ENCODE results near the gene STC2. TPM values are rescaled to one million over a fixed set of nuclear protein-coding genes. Genes with fewer than 3 reads are reported as not detected.

The STC2 gene
- total RNA-seq, 1 donor from 2014 or later, result 2.6 TPM

GRCh38 chr5:173352366-173353349 is 24.4 kb upstream of the STC2 start:
- Mint-ChIP-seq H3K4me3 (no peak overlapping the region), H3K27me3 (ENCODE audit: low read depth) (peaks cover 5% of the 10 kb centered on the region), H3K36me3 (ENCODE audit: low read depth) (no peaks in the 10 kb centered on the region), H3K27ac (ENCODE audit: unreplicated experiment) (no peak overlapping the region), H3K9me3 (peaks cover 5% of the 10 kb centered on the region), H3K4me1 (no peaks in the 10 kb centered on the region)
- no peak for DNase-seq (ENCODE audit: low read depth, low spot score)
- TF ChIP-seq, protein P1, sequence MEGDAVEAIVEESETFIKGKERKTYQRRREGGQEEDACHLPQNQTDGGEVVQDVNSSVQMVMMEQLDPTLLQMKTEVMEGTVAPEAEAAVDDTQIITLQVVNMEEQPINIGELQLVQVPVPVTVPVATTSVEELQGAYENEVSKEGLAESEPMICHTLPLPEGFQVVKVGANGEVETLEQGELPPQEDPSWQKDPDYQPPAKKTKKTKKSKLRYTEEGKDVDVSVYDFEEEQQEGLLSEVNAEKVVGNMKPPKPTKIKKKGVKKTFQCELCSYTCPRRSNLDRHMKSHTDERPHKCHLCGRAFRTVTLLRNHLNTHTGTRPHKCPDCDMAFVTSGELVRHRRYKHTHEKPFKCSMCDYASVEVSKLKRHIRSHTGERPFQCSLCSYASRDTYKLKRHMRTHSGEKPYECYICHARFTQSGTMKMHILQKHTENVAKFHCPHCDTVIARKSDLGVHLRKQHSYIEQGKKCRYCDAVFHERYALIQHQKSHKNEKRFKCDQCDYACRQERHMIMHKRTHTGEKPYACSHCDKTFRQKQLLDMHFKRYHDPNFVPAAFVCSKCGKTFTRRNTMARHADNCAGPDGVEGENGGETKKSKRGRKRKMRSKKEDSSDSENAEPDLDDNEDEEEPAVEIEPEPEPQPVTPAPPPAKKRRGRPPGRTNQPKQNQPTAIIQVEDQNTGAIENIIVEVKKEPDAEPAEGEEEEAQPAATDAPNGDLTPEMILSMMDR (conservative IDR thresholded peaks at IDR 0.05), result no peak

DNA sequence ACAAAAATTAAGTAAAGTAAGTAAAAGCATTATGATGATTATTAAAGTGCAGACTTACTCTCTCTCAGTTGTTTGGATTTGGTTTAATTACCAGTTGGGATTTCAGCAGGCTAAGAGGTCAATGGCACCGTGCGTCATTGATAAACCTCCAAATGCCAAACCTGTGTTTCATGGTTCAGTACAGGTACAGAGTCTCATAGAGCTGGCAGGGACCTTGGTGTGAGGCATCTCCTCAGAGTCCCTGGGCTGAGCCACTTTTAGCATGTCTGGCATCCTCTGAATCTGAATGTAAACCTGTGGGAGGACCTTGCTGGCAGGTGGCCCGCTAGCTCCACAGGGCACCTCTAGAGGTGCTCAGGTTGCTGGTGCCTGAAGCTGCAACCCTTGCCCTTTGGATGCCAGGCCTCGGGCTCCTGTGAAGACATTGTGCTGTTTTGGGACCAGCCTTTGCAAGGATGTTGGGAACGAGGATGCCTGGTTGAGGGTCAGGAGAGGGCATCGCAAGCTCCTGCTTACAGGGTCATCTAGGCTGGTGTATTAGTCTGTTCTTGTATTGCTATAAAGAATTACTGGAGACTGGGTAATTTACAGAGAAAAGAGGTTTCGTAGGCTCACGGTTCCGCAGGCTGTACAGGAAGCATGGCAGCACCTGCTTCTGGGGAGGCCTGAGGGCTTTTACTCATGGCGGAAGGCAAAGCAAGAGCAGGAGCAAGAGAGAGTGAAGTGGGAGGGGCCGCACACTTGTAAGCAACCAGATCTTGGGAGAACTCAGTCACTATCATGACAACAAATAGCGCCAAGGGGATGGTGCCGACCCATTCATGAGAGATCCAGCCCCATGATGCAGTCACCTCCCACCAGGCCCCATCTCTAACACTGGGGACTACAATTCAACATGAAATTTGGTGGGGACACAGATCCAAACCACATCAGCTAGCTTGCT is 14.9 kb upstream of the STC2 start:
- Mint-ChIP-seq H3K27me3 (ENCODE audit: low read depth) (no peaks in the 10 kb centered on the region), H3K4me3 (no peak overlapping the region), H3K9me3 (no peaks in the 10 kb centered on the region), H3K4me1 (no peaks in the 10 kb centered on the region), H3K27ac (ENCODE audit: unreplicated experiment) (no peak overlapping the region), H3K36me3 (ENCODE audit: low read depth) (no peaks in the 10 kb centered on the region)
- no peak for DNase-seq (ENCODE audit: low read depth, low spot score)
- TF ChIP-seq, protein P1 (conservative IDR thresholded peaks at IDR 0.05), result no peak

DNA sequence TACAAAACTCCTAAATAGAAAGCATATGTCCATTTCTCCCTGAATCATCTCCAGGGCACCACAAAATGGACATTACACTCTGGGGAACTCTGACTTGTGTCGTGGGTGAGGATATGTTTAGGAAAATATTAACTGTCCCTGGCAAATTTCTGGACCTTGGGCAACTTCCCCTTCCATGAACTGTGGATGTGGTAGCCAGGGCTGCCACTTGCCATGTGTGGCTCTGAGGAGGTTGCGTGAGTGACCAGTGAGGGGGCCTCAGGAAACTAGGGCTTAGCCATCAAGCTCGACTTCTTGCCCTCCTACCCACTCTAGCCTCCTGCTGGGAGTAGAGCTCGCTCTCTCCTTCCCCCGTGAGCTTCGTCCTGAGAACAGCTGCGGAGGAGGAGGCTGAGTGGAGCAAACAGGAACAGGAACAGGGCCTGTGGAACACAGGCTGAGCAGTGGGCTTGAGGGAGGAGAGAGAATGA is 13.8 kb upstream of the STC2 start:
- Mint-ChIP-seq H3K27ac (ENCODE audit: unreplicated experiment) (no peak overlapping the region), H3K36me3 (ENCODE audit: low read depth) (no peaks in the 10 kb centered on the region), H3K9me3 (no peaks in the 10 kb centered on the region), H3K4me3 (no peak overlapping the region), H3K27me3 (ENCODE audit: low read depth) (no peaks in the 10 kb centered on the region), H3K4me1 (no peaks in the 10 kb centered on the region)
- TF ChIP-seq, protein P1 (conservative IDR thresholded peaks at IDR 0.05), result no peak
- no peak for DNase-seq (ENCODE audit: low read depth, low spot score)

DNA sequence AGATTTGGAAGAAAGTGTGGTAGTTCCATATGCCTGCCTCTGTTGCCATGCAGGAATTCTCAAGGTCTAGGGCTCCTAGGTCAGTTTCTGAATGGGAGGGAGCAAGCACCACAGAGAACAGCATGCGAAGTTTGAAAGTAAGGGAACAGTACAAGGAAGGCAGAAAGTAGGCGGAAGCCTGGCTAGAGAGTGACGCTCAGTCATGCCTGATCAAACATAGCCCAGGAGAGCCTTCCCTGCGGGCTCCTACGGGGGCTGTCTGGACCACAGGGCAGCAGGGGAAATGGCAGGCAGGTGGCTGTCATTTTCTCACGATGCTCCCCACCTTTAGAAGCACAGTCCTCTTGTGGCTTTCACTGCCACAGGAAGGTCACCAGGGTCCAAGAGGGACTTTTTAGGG is 12.8 kb upstream of the STC2 start:
- Mint-ChIP-seq H3K4me1 (no peaks in the 10 kb centered on the region), H3K27me3 (ENCODE audit: low read depth) (peaks cover 5% of the 10 kb centered on the region), H3K4me3 (no peak overlapping the region), H3K36me3 (ENCODE audit: low read depth) (no peaks in the 10 kb centered on the region), H3K27ac (ENCODE audit: unreplicated experiment) (no peak overlapping the region), H3K9me3 (no peaks in the 10 kb centered on the region)
- TF ChIP-seq, protein P1 (conservative IDR thresholded peaks at IDR 0.05), result no peak
- no peak for DNase-seq (ENCODE audit: low read depth, low spot score)

DNA sequence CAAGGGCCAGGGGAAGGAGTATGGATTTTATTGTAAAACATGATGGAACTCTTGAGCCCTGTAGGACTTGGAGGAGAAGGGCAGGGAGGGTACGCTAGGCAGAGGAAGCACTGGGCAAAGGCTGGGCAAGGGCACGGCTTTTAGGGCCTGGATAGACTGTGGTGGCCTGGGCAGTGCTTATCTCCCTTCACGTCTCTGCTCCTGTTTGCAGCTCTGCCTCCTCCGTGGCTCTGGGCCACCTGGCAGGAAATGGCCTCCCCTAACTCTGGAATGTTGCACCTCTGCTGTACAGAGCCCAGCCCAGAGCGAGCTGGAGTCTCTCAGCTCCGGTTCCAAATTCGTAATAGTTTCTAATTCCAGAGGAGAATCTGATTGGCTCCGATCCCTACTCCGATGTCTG is 12.2 kb upstream of the STC2 start:
- H3K9me3 Mint-ChIP-seq, result no peaks in the 10 kb centered on the region
- no peak for DNase-seq (ENCODE audit: low read depth, low spot score)
- H3K36me3 Mint-ChIP-seq (ENCODE audit: low read depth), result no peaks in the 10 kb centered on the region
- no peak overlapping the region for H3K27ac Mint-ChIP-seq (ENCODE audit: unreplicated experiment)
- TF ChIP-seq, protein P1 (conservative IDR thresholded peaks at IDR 0.05), result no peak
- H3K4me3 Mint-ChIP-seq, result no peak overlapping the region
- no peaks in the 10 kb centered on the region for H3K4me1 Mint-ChIP-seq
- peaks cover 8% of the 10 kb centered on the region for H3K27me3 Mint-ChIP-seq (ENCODE audit: low read depth)

Measured in neural crest cell (in vitro differentiated cells).